ENCODE results near the gene UBFD1. TPM values are rescaled to one million over a fixed set of nuclear protein-coding genes. Genes with fewer than 3 reads are reported as not detected.

The UBFD1 gene
- total RNA-seq, 4 donors from 2014 or later = 31.9 to 53.6 (median 45.4) TPM

GRCh38 chr16:23554536-23554935 lies 3.0 kb upstream of the UBFD1 start:
- 70 to 97% methylated on average over 3 of the region's 3 CpGs for WGBS, 2 donors
- no peak for DNase-seq
- Histone ChIP-seq H3K4me1 (peaks cover 9 to 28% (median 16%) of the 10 kb centered on the region in 3 donors), H3K9me3 (no peaks in the 10 kb centered on the region), H3K27me3 (no peaks in the 10 kb centered on the region), H3K4me3 (no peak overlapping the region), H3K27ac (no peak overlapping the region), H3K36me3 (peaks cover 15 to 48% (median 19%) of the 10 kb centered on the region in 3 donors)
- no peak for TF ChIP-seq CTCF (IDR thresholded peaks at IDR 0.05)
- no peak for TF ChIP-seq POLR2A (IDR thresholded peaks at IDR 0.05)
- intact Hi-C loops (cut with DNase I) = no loop called here

- no peaks in the 10 kb centered on the region for H3K27me3 ChIP-seq
- peak overlapping the region; percentile 81 to 90 (median 86) for H3K4me3 ChIP-seq
- H3K9me3 ChIP-seq = no peaks in the 10 kb centered on the region
- intact Hi-C loops (cut with DNase I) = no loop called here
- DNase-seq = no peak
- peaks cover 9 to 50% (median 16%) of the 10 kb centered on the region in 3 donors for H3K4me1 ChIP-seq
- TF ChIP-seq CTCF (IDR thresholded peaks at IDR 0.05) (no peak), POLR2A (IDR thresholded peaks at IDR 0.05) (no peak)
- 2 to 11% methylated on average over 7 to 14 of the region's 60 CpGs for WGBS, 2 donors
- peaks cover 6 to 48% (median 16%) of the 10 kb centered on the region in 3 donors for H3K36me3 ChIP-seq
- H3K27ac ChIP-seq = peak overlapping the region; percentile 90 to 94 (median 92)
These were observed 514 bp downstream of the UBFD1 start for GRCh38 chr16:23557779-23558702.

- Histone ChIP-seq H3K4me1 (peaks cover 3 to 42% (median 13%) of the 10 kb centered on the region in 3 donors), H3K9me3 (no peaks in the 10 kb centered on the region), H3K27me3 (no peaks in the 10 kb centered on the region), H3K4me3 (no peak overlapping the region), H3K36me3 (peaks cover 24 to 78% (median 36%) of the 10 kb centered on the region in 3 donors), H3K27ac (no peak overlapping the region)
- 76 to 78% methylated on average over 5 of the region's 5 CpGs for WGBS, 2 donors
- TF ChIP-seq POLR2A (IDR thresholded peaks at IDR 0.05) (no peak), CTCF (IDR thresholded peaks at IDR 0.05) (no peak)
- DNase-seq = no peak
- intact Hi-C loops (cut with DNase I) = no loop called here
These were observed 4.1 kb downstream of the UBFD1 start for GRCh38 chr16:23561586-23561985.

- H3K27ac ChIP-seq = no peak overlapping the region
- 90 to 97% methylated on average over 13 of the region's 13 CpGs for WGBS, 2 donors
- no peaks in the 10 kb centered on the region for H3K9me3 ChIP-seq
- no peak for DNase-seq
- peaks cover 32 to 87% (median 45%) of the 10 kb centered on the region in 3 donors for H3K36me3 ChIP-seq
- no peak overlapping the region for H3K4me3 ChIP-seq
- H3K4me1 ChIP-seq = peaks cover 0 to 37% (median 12%) of the 10 kb centered on the region in 3 donors
- intact Hi-C loops (cut with DNase I) = no loop called here
- H3K27me3 ChIP-seq = no peaks in the 10 kb centered on the region
- TF ChIP-seq CTCF (IDR thresholded peaks at IDR 0.05) (no peak), POLR2A (IDR thresholded peaks at IDR 0.05) (no peak)
These were observed 5.0 kb downstream of the UBFD1 start for GRCh38 chr16:23562505-23562904.

- intact Hi-C loops (cut with DNase I) = no loop called here
- WGBS, 2 donors = 75 to 92% methylated on average over 3 to 4 of the region's 6 CpGs
- DNase-seq = no peak
- peaks cover 0 to 35% (median 12%) of the 10 kb centered on the region in 3 donors for H3K4me1 ChIP-seq
- peaks cover 36 to 94% (median 49%) of the 10 kb centered on the region in 3 donors for H3K36me3 ChIP-seq
- no peaks in the 10 kb centered on the region for H3K27me3 ChIP-seq
- TF ChIP-seq POLR2A (IDR thresholded peaks at IDR 0.05) = no peak
- H3K9me3 ChIP-seq = no peaks in the 10 kb centered on the region
- no peak overlapping the region for H3K27ac ChIP-seq
- no peak overlapping the region for H3K4me3 ChIP-seq
These were observed 5.7 kb downstream of the UBFD1 start for GRCh38 chr16:23563186-23563585.
